ENCODE measurements around the gene DACT3.

The DACT3 gene

GRCh38 chr19:46661020-46661731 lies at the start of gene DACT3:
Gene DACT3, minus strand, starts transcription at chr19:46661182. Its CDS starts 118 bp downstream, at chr19:46661064.
- DNase-seq = peak; percentile 100

- peak; percentile 22 for DNase-seq
Measured at GRCh38 chr19:46710687-46711086, 49.7 kb upstream of the DACT3 start.

GRCh38 chr19:46704379-46705076 lies 43.5 kb upstream of the DACT3 start:
- DNase-seq = peak; percentile 90

- no peak for DNase-seq
Measured at GRCh38 chr19:46700704-46701103, 39.7 kb upstream of the DACT3 start.

GRCh38 chr19:46698395-46699321 lies 37.7 kb upstream of the DACT3 start:
- no peak for DNase-seq

GRCh38 chr19:46697204-46697960 lies 36.4 kb upstream of the DACT3 start:
- no peak for DNase-seq

- no peak for DNase-seq
Measured at GRCh38 chr19:46696866-46697203, 35.9 kb upstream of the DACT3 start.

GRCh38 chr19:46696052-46696451 lies 35.1 kb upstream of the DACT3 start:
- no peak for DNase-seq

- no peak for DNase-seq
Measured at GRCh38 chr19:46693760-46694159, 32.8 kb upstream of the DACT3 start.

- no peak for DNase-seq
Measured at GRCh38 chr19:46692918-46693722, 32.1 kb upstream of the DACT3 start.

- DNase-seq = no peak
Measured at GRCh38 chr19:46691948-46692347, 31.0 kb upstream of the DACT3 start.

- no peak for DNase-seq
Measured at GRCh38 chr19:46691104-46691503, 30.1 kb upstream of the DACT3 start.

- DNase-seq = no peak
Measured at GRCh38 chr19:46689358-46689757, 28.4 kb upstream of the DACT3 start.

GRCh38 chr19:46687438-46688145 lies 26.6 kb upstream of the DACT3 start:
- no peak for DNase-seq

GRCh38 chr19:46685189-46685588 lies 24.2 kb upstream of the DACT3 start:
- DNase-seq = no peak

- DNase-seq = peak; percentile 48
Measured at GRCh38 chr19:46678110-46678732, 17.2 kb upstream of the DACT3 start.

- no peak for DNase-seq
Measured at GRCh38 chr19:46674416-46675178, 13.6 kb upstream of the DACT3 start.

- no peak for DNase-seq
Measured at GRCh38 chr19:46670813-46671212, 9.8 kb upstream of the DACT3 start.

GRCh38 chr19:46668662-46669061 lies 7.7 kb upstream of the DACT3 start:
- DNase-seq = no peak

GRCh38 chr19:46665072-46665471 lies 4.1 kb upstream of the DACT3 start:
- DNase-seq = no peak
